Activated T-cell treated with anti-CD3 and anti-CD28 coated beads, Interleukin-2, amount 50 U/mL, for 48 hours (primary cell): ENCODE results near the gene IQSEC1.

Source experiments
- DNase-seq, 2 experiments: peaks; one replicate each; pipeline ENCODE4 v3.0.0-alpha.2; 2020

The IQSEC1 gene

GRCh38 chr3:12902181-12902999 lies 170.8 kb downstream of the IQSEC1 start:
- DNase-seq: no peak

- no peak for DNase-seq
Observed at GRCh38 chr3:12901623-12902045, 171.6 kb downstream of the IQSEC1 start.

GRCh38 chr3:12900885-12901411 lies 172.3 kb downstream of the IQSEC1 start:
- no peak for DNase-seq

- DNase-seq: no peak
Observed at GRCh38 chr3:12898965-12899755, 174.1 kb downstream of the IQSEC1 start.

- no peak for DNase-seq
Observed at GRCh38 chr3:12898290-12898964, 174.8 kb downstream of the IQSEC1 start.

- no peak for DNase-seq
Observed at GRCh38 chr3:12897381-12898289, 175.6 kb downstream of the IQSEC1 start.

GRCh38 chr3:12896063-12896985 lies 176.9 kb downstream of the IQSEC1 start:
- no peak for DNase-seq

- DNase-seq: no peak
Observed at GRCh38 chr3:12895391-12896062, 177.7 kb downstream of the IQSEC1 start.

- DNase-seq: no peak
Observed at GRCh38 chr3:12894629-12895028, 178.6 kb downstream of the IQSEC1 start.

- DNase-seq: no peak
Observed at GRCh38 chr3:12893852-12894251, 179.4 kb downstream of the IQSEC1 start.

GRCh38 chr3:12893247-12893646 lies 180.0 kb downstream of the IQSEC1 start:
- no peak for DNase-seq

GRCh38 chr3:12892840-12893189 lies 180.4 kb downstream of the IQSEC1 start:
- DNase-seq: no peak

GRCh38 chr3:12891985-12892839 lies 181.0 kb downstream of the IQSEC1 start:
- DNase-seq: peak; percentile 51 to 64

- no peak for DNase-seq
Observed at GRCh38 chr3:12891391-12891984, 181.7 kb downstream of the IQSEC1 start.

- no peak for DNase-seq
Observed at GRCh38 chr3:12890610-12891390, 182.4 kb downstream of the IQSEC1 start.

- DNase-seq: no peak
Observed at GRCh38 chr3:12886736-12887135, 186.5 kb downstream of the IQSEC1 start.

GRCh38 chr3:12886106-12886679 lies 187.0 kb downstream of the IQSEC1 start:
- peak in 1 of 2 experiments; percentile 30 for DNase-seq

- no peak for DNase-seq
Observed at GRCh38 chr3:12885583-12885930, 187.7 kb downstream of the IQSEC1 start.
